SK-N-SH treated with all-trans-retinoic acid at 6 μM for 48 hours (cell line): ENCODE results near the gene MAP4K4.

Experiments
- ATAC-seq: fragments of 200-7000 bp; cut with Tn5 transposase; 3 replicates; pipeline ENCODE4 v1.9.1; 2020; ENCODE audit warnings: mild to moderate bottlenecking, moderate library complexity
- ARNTL ChIP-seq: fragments of 450-650 bp; formaldehyde crosslinking; IDR thresholded peaks from 2 replicates; pipeline ENCODE4 v1.5.0; 2020; ENCODE audit warnings: low read depth, mild to moderate bottlenecking, moderate library complexity, borderline replicate concordance
- CSDC2 ChIP-seq: fragments of 250-450 bp; sonication (Bioruptor Pico); IDR thresholded peaks from 2 replicates; pipeline ENCODE4 v1.5.0; 2020; ENCODE audit warnings: mild to moderate bottlenecking, moderate library complexity
- ESRRG ChIP-seq: fragments of 250-450 bp; sonication (Bioruptor Pico); IDR thresholded peaks from 2 replicates; pipeline ENCODE4 v1.6.1; 2021; ENCODE audit warnings: mild to moderate bottlenecking
- GLIS3 ChIP-seq: fragments of 250-450 bp; sonication (Bioruptor Pico); IDR thresholded peaks from 2 replicates; pipeline ENCODE4 v1.5.0; 2020; ENCODE audit warnings: mild to moderate bottlenecking, moderate library complexity
- ISL1 ChIP-seq: fragments of 250-450 bp; sonication (Bioruptor Pico); IDR thresholded peaks from 2 replicates; pipeline ENCODE4 v2.1.2; 2022; ENCODE audit warnings: mild to moderate bottlenecking, moderate library complexity
- RARB ChIP-seq: fragments of 250-450 bp; sonication (Bioruptor Pico); IDR thresholded peaks from 2 replicates; pipeline ENCODE4 v1.8.0; 2021; ENCODE audit warnings: mild to moderate bottlenecking, moderate library complexity
- SNAI2 ChIP-seq: fragments of 250-450 bp; sonication (Bioruptor Pico); IDR thresholded peaks from 2 replicates; pipeline ENCODE4 v1.5.0; 2020; ENCODE audit warnings: mild to moderate bottlenecking, moderate library complexity
- TCF4 ChIP-seq: fragments of 250-450 bp; sonication (Bioruptor Pico); IDR thresholded peaks from 2 replicates; pipeline ENCODE4 v1.8.0; 2021; ENCODE audit warnings: mild to moderate bottlenecking, moderate library complexity, borderline replicate concordance
- TOX ChIP-seq: fragments of 250-450 bp; sonication (Bioruptor Pico); IDR thresholded peaks from 2 replicates; pipeline ENCODE4 v1.8.0; 2021; ENCODE audit warnings: mild to moderate bottlenecking, moderate library complexity, borderline replicate concordance
- ZC3H10 ChIP-seq: fragments of 250-450 bp; sonication (Bioruptor Pico); IDR thresholded peaks from 2 replicates; pipeline ENCODE4 v1.5.1; 2021; ENCODE audit warnings: mild to moderate bottlenecking, moderate library complexity
- ZFP30 ChIP-seq: fragments of 450-650 bp; formaldehyde crosslinking; IDR thresholded peaks from 2 replicates; pipeline ENCODE4 v1.5.0; 2022; ENCODE audit warnings: mild to moderate bottlenecking, moderate library complexity
- ZNF565 ChIP-seq: fragments of 450-650 bp; formaldehyde crosslinking; conservative IDR thresholded peaks from 2 replicates; pipeline ENCODE4 v1.5.0; 2020; ENCODE audit warnings: low read depth, mild to moderate bottlenecking, moderate library complexity
- TF ChIP-seq, protein P1 (sequence below): fragments of 250-450 bp; sonication (Bioruptor Pico); IDR thresholded peaks from 2 replicates; pipeline ENCODE4 v1.5.0; 2020; ENCODE audit warnings: mild to moderate bottlenecking, moderate library complexity
- TF ChIP-seq, protein P2 (sequence below): fragments of 250-450 bp; sonication (Bioruptor Pico); IDR thresholded peaks from 2 replicates; pipeline ENCODE4 v1.8.0; 2021; ENCODE audit warnings: low read depth, mild to moderate bottlenecking, moderate library complexity, borderline replicate concordance
- TF ChIP-seq, protein P3 (sequence below): fragments of 250-450 bp; sonication (Bioruptor Pico); IDR thresholded peaks from 2 replicates; pipeline ENCODE4 v1.5.1; 2021; ENCODE audit warnings: mild to moderate bottlenecking, moderate library complexity
- TF ChIP-seq, protein P4 (sequence below): fragments of 250-450 bp; sonication (Bioruptor Pico); IDR thresholded peaks from 2 replicates; pipeline ENCODE4 v1.5.1; 2020; ENCODE audit warnings: low read depth, mild to moderate bottlenecking, moderate library complexity
- TF ChIP-seq, protein P5 (sequence below): fragments of 250-450 bp; sonication (Bioruptor Pico); IDR thresholded peaks from 2 replicates; pipeline ENCODE4 v1.8.0; 2020; ENCODE audit warnings: mild to moderate bottlenecking, moderate library complexity, borderline replicate concordance

MAP4K4 gene

DNA sequence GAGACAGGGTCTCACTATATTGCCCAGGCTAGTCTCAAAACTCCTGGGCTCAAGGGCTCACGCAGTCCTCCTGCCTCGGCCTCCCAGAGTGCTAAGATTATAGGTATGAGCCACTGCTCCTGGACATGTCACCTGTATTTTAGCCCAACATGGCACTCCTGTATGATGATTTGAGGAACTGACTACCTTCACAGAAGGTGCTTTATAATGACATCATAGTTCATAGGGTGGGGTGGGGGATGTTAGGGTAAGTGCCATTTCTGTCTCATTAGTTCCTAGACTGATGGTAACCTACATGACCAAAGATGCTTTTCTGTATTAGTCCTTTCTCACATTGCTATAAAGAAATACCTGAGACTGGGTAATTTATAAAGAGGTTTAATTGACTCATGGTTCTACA, 109.7 kb downstream of the MAP4K4 start:
- ATAC-seq, result no peak
- no peak for TF ChIP-seq SNAI2
- TF ChIP-seq, protein P1, sequence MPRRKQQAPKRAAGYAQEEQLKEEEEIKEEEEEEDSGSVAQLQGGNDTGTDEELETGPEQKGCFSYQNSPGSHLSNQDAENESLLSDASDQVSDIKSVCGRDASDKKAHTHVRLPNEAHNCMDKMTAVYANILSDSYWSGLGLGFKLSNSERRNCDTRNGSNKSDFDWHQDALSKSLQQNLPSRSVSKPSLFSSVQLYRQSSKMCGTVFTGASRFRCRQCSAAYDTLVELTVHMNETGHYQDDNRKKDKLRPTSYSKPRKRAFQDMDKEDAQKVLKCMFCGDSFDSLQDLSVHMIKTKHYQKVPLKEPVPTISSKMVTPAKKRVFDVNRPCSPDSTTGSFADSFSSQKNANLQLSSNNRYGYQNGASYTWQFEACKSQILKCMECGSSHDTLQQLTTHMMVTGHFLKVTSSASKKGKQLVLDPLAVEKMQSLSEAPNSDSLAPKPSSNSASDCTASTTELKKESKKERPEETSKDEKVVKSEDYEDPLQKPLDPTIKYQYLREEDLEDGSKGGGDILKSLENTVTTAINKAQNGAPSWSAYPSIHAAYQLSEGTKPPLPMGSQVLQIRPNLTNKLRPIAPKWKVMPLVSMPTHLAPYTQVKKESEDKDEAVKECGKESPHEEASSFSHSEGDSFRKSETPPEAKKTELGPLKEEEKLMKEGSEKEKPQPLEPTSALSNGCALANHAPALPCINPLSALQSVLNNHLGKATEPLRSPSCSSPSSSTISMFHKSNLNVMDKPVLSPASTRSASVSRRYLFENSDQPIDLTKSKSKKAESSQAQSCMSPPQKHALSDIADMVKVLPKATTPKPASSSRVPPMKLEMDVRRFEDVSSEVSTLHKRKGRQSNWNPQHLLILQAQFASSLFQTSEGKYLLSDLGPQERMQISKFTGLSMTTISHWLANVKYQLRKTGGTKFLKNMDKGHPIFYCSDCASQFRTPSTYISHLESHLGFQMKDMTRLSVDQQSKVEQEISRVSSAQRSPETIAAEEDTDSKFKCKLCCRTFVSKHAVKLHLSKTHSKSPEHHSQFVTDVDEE, result no peak
- no peak for TF ChIP-seq RARB (CRISPR knock-in tag)
- no peak for TF ChIP-seq TOX (CRISPR knock-in tag)
- no peak for TF ChIP-seq ZC3H10 (CRISPR knock-in tag)
- TF ChIP-seq GLIS3 (CRISPR knock-in tag), result no peak
- no peak for TF ChIP-seq ZNF565 (CRISPR knock-in tag)
- TF ChIP-seq, protein P2, sequence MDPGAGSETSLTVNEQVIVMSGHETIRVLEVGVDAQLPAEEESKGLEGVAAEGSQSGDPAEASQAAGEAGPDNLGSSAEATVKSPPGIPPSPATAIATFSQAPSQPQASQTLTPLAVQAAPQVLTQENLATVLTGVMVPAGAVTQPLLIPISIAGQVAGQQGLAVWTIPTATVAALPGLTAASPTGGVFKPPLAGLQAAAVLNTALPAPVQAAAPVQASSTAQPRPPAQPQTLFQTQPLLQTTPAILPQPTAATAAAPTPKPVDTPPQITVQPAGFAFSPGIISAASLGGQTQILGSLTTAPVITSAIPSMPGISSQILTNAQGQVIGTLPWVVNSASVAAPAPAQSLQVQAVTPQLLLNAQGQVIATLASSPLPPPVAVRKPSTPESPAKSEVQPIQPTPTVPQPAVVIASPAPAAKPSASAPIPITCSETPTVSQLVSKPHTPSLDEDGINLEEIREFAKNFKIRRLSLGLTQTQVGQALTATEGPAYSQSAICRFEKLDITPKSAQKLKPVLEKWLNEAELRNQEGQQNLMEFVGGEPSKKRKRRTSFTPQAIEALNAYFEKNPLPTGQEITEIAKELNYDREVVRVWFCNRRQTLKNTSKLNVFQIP, result no peak
- TF ChIP-seq ZFP30 (CRISPR knock-in tag), result no peak
- no peak for TF ChIP-seq ISL1 (CRISPR knock-in tag)
- TF ChIP-seq, protein P3, sequence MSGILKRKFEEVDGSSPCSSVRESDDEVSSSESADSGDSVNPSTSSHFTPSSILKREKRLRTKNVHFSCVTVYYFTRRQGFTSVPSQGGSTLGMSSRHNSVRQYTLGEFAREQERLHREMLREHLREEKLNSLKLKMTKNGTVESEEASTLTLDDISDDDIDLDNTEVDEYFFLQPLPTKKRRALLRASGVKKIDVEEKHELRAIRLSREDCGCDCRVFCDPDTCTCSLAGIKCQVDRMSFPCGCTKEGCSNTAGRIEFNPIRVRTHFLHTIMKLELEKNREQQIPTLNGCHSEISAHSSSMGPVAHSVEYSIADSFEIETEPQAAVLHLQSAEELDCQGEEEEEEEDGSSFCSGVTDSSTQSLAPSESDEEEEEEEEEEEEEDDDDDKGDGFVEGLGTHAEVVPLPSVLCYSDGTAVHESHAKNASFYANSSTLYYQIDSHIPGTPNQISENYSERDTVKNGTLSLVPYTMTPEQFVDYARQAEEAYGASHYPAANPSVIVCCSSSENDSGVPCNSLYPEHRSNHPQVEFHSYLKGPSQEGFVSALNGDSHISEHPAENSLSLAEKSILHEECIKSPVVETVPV (CRISPR knock-in tag), result no peak
- no peak for TF ChIP-seq CSDC2 (CRISPR knock-in tag)
- no peak for TF ChIP-seq ESRRG (CRISPR knock-in tag)
- TF ChIP-seq, all 23 proteins: peak for 0

DNA sequence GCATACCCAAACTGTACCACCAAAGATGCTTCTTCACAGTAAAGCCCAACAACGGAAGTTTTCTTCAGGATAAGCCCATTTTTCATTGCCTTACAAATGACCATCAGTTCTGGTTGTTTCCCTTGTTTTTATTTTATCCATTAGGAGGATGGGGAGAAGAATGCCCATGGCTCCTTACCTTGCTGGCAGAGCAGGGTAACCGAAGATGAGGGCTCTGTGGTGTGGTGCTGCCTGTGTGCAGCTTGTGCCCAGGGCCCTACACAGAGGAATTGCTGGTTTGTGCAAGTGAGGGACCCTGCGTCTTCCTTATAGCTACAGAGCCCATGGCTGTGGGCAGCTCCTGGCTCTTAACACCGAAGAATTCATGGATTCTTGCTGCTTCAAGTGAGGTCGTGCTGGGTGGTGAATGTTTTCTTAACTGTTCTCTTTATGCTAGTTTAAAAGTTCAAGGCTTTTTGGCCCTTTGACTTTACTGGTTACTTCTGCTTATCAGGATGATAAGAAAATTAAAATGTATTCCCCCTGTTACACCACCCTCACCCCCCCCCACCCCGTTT, 110.6 kb downstream of the MAP4K4 start:
- TF ChIP-seq CSDC2 (CRISPR knock-in tag), result no peak
- no peak for ATAC-seq

DNA sequence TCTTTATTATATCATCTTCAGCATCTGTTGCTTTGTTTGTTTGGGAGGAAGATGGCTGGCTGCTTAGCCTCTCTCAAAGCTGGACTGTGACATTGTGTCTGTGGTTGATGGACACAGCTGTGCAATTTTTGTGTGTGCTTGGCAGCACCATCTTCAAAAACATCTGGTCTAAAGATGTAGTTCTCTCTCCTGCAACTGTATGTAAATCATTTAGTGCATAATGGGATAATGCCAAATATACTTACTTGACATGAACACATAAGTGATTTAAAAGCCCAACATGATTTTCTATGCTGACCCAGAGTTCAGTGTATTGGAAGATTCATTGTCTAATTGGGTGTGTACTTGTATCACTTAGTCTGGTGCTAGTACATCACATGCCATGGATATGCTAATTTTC, 112.2 kb downstream of the MAP4K4 start:
- no peak for ATAC-seq
- TF ChIP-seq TOX (CRISPR knock-in tag), result no peak
- TF ChIP-seq RARB (CRISPR knock-in tag), result no peak
- TF ChIP-seq ZC3H10 (CRISPR knock-in tag), result no peak
- peak; percentile 86 for TF ChIP-seq TCF4 (CRISPR knock-in tag)

DNA sequence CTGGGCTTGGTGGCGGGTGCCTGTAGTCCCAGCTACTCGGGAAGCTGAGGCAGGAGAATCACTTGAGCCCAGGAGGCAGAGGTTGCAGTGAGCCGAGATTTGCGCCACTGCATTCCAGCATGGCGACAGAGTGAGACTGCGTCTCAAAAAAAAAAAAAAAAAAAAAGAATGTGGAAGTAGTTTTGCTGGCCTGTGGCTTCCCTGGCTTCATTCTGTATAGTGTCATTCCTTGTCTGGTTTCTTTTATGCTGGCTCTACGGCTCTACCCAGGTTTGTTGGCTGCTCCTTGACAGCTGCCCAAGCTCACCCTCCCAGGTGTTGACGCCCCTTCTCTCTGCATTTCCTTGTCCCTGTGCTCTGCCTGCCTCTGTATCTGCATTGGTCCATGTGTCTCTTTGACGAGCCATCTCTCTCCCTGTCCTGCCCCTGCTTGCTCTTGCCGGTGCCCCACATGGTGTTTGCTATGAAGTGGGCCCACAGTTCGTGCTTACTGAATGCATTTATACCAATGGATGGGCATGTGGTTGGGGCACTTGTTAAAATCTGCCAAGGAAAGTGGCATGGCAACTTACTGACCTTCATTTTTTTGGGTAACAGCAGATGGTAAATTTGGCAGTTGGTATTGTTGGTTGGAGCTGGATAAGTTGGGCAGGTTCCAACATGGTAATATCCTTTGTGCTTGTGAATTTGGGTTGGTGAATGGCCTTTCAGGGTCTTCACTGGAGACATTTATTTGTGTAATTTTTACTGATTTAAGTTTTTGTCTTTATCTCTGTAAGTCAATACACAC, 113.9 kb downstream of the MAP4K4 start:
- peak; percentile 32; the same call in 2 of the 3 replicates for ATAC-seq
- TF ChIP-seq TCF4 (CRISPR knock-in tag) (no peak), ZFP30 (CRISPR knock-in tag) (no peak), ISL1 (CRISPR knock-in tag) (no peak), SNAI2 (no peak), ZNF565 (CRISPR knock-in tag) (no peak), ESRRG (CRISPR knock-in tag) (no peak), ARNTL (CRISPR knock-in tag) (no peak), CSDC2 (CRISPR knock-in tag) (no peak), RARB (CRISPR knock-in tag) (no peak)
- TF ChIP-seq, protein P2, result no peak
- TF ChIP-seq, protein P3 (CRISPR knock-in tag), result no peak
- TF ChIP-seq, protein P4, sequence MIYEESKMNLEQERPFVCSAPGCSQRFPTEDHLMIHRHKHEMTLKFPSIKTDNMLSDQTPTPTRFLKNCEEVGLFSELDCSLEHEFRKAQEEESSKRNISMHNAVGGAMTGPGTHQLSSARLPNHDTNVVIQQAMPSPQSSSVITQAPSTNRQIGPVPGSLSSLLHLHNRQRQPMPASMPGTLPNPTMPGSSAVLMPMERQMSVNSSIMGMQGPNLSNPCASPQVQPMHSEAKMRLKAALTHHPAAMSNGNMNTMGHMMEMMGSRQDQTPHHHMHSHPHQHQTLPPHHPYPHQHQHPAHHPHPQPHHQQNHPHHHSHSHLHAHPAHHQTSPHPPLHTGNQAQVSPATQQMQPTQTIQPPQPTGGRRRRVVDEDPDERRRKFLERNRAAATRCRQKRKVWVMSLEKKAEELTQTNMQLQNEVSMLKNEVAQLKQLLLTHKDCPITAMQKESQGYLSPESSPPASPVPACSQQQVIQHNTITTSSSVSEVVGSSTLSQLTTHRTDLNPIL (CRISPR knock-in tag), result no peak
- TF ChIP-seq, protein P5, sequence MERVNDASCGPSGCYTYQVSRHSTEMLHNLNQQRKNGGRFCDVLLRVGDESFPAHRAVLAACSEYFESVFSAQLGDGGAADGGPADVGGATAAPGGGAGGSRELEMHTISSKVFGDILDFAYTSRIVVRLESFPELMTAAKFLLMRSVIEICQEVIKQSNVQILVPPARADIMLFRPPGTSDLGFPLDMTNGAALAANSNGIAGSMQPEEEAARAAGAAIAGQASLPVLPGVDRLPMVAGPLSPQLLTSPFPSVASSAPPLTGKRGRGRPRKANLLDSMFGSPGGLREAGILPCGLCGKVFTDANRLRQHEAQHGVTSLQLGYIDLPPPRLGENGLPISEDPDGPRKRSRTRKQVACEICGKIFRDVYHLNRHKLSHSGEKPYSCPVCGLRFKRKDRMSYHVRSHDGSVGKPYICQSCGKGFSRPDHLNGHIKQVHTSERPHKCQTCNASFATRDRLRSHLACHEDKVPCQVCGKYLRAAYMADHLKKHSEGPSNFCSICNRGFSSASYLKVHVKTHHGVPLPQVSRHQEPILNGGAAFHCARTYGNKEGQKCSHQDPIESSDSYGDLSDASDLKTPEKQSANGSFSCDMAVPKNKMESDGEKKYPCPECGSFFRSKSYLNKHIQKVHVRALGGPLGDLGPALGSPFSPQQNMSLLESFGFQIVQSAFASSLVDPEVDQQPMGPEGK, result no peak
- TF ChIP-seq, all 23 proteins: peak for 0
